ENCODE measurements around the gene IL20RA.

IL20RA gene

DNA sequence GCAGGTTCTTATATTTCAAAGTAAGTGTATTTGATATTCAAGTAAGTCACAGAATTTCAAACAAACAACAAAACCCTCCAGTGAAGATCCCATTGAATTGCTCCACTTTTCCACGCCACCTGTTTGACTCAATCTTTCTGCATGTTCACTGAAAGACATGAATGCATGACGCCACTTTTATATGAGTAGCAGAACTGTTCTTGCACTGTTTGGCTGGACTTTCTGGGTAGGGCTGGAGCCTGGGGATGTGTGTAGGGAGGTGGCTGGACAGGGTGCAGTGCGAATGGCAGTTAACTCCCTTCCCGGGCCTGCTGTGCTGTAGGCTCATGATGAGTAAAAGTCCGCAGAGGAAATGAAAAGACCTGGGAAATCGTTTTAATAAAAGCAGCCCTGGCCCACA lies 39.7 kb downstream of the IL20RA start:
- TF ChIP-seq, protein P1, sequence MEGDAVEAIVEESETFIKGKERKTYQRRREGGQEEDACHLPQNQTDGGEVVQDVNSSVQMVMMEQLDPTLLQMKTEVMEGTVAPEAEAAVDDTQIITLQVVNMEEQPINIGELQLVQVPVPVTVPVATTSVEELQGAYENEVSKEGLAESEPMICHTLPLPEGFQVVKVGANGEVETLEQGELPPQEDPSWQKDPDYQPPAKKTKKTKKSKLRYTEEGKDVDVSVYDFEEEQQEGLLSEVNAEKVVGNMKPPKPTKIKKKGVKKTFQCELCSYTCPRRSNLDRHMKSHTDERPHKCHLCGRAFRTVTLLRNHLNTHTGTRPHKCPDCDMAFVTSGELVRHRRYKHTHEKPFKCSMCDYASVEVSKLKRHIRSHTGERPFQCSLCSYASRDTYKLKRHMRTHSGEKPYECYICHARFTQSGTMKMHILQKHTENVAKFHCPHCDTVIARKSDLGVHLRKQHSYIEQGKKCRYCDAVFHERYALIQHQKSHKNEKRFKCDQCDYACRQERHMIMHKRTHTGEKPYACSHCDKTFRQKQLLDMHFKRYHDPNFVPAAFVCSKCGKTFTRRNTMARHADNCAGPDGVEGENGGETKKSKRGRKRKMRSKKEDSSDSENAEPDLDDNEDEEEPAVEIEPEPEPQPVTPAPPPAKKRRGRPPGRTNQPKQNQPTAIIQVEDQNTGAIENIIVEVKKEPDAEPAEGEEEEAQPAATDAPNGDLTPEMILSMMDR (conservative IDR thresholded peaks at IDR 0.05) = no peak
- TF ChIP-seq ZFX (IDR thresholded peaks at IDR 0.05) = no peak
- H3K27ac ChIP-seq = no peak overlapping the region

DNA sequence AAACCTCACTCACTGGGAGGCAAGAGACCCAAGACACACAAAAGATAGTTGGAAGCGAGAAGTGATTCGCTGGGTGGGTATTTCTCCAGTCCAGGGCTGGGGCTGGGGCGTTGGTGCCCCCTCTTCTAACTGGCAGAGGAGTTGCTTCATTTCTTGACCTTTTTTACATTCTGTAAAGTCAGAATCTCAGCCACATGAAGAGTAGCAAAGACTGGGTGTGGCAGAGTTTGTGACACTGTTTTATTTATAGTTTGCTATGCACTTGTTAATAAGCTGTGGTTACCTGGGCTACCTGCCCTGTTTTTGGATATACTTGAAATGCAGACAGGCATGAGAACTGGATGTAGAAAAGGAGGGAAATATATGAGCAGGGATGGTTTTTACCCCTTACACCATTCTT lies 42.3 kb downstream of the IL20RA start:
- H3K27ac ChIP-seq = no peak overlapping the region
- TF ChIP-seq, protein P1 (conservative IDR thresholded peaks at IDR 0.05) = no peak
- TF ChIP-seq ZFX (IDR thresholded peaks at IDR 0.05) = no peak

DNA sequence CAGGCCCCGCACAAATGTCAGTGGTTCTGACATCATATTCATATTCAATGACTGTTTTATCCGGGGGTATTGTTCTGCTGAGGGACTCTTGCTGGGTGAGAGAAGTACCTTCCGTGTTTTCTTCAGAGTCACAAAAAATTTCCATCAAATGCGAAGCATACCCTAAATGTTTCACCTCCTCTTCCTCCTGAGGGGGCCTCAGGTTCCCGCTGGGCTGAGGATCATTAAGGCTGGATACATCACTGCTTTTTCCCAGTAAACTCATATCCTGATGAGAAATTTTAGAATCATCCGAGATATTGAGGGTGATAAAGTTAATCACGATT lies 42.8 kb downstream of the IL20RA start:
- TF ChIP-seq, protein P1 (conservative IDR thresholded peaks at IDR 0.05) = no peak
- TF ChIP-seq ZFX (IDR thresholded peaks at IDR 0.05) = no peak
- H3K27ac ChIP-seq = no peak overlapping the region

DNA sequence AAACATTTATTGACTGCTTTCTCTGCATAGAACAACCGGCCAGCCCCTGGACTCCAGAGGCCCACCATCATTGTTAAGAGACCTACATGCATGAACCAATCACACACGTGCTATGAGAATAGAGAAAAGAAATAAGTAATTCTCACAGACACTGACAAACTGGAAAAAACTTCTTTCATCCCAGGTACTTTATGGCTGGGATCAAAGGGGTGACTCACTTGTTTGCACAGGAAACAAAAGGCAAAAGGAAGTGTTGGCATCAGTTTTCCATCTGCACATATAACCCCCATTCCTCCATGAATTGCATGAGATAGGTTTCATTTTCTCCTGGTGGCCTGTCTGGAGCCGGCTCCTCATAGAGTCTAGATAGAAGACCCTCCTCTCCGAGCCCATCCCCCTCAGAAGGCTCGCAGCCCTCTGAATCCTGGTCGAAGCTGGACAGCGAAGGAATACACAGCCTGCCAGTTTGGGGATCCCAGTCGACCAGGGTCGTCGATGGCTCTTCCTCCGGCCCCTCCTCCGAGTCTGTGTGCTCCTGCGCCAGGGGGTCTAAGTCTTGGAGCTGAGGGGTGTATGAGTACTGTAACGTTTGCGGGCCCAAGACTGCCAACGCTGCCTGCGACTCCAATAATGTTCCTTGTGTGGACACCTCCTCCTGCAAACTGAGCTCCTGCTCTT lies 43.3 kb downstream of the IL20RA start:
- TF ChIP-seq ZFX (IDR thresholded peaks at IDR 0.05) = no peak
- TF ChIP-seq, protein P1 (conservative IDR thresholded peaks at IDR 0.05) = no peak
- H3K27ac ChIP-seq = no peak overlapping the region

DNA sequence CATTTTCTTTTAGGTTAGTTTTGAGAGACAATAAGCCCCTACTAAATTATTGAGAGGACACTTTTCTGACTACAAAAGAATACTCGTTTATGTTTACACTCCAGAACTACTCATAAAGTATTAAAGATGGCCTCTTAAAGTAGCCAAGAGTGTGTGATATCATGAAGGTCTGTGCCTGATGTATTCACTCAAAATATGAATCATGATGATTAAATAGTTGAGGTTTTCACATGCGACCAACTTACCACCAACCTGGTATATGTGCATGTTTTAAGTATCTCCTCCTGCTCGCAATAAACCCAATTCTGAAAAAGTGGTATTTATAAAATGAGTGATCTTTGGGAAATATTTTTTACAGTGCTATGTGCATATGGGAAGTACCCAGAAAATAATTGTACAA lies 43.9 kb downstream of the IL20RA start:
- H3K27ac ChIP-seq = no peak overlapping the region
- TF ChIP-seq, protein P1 (conservative IDR thresholded peaks at IDR 0.05) = no peak
- TF ChIP-seq ZFX (IDR thresholded peaks at IDR 0.05) = no peak

DNA sequence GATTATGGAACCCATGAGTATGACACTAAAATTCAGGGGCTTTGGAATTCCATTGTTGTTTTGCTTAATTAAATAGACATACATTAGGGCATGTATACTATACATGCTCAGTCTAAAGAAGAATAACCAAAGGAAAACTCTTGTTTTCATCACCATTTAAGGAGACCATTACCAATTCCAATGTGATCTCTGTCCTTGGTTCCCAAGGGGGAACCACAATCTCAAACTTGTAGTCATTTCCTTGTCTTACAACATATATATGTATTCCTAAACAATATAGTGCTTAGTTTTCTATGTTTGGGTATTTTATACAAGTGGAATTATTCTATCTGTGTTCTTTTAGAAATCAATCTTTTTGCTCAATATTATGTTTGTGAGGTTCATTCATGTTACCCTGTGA lies 49.2 kb downstream of the IL20RA start:
- no peak overlapping the region for H3K27ac ChIP-seq
- TF ChIP-seq, protein P1 (conservative IDR thresholded peaks at IDR 0.05) = no peak

DNA sequence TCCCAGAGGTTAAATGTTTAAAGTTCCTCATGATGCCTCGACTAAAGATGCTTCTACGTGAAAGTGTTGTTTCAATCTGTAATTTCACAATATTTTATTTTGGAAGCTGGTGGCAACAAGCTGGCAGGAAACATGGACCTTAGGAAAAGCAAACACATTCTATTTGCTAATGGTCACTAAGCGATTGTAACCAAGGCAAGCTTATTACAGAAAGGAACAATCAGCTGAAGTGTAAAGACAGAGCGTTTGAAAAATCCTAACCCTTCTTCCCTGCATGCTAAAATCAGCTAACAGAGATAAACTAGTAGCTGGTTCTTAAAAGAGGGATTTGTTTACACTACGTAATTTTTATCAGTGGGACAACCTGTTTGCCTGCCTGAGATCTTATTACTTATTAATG lies 50.0 kb downstream of the IL20RA start:
- TF ChIP-seq, protein P1 (conservative IDR thresholded peaks at IDR 0.05) = no peak
- no peak for TF ChIP-seq ZFX (IDR thresholded peaks at IDR 0.05)
- H3K27ac ChIP-seq = no peak overlapping the region; the same call in 1 of the 2 replicates

All from C4-2B (cell line).